Activated CD8-positive, alpha-beta memory T cell treated with anti-CD3 and anti-CD28 coated beads, Interleukin-2, amount 50 U/mL, for 1 hour (primary cell): Measurements from ENCODE around the gene MYT1.

ENCODE experiments used
- DNase-seq: peaks from one replicate; pipeline ENCODE4 v3.0.0-alpha.2; 2020; ENCODE audit errors: extremely low read depth

Gene MYT1

DNA sequence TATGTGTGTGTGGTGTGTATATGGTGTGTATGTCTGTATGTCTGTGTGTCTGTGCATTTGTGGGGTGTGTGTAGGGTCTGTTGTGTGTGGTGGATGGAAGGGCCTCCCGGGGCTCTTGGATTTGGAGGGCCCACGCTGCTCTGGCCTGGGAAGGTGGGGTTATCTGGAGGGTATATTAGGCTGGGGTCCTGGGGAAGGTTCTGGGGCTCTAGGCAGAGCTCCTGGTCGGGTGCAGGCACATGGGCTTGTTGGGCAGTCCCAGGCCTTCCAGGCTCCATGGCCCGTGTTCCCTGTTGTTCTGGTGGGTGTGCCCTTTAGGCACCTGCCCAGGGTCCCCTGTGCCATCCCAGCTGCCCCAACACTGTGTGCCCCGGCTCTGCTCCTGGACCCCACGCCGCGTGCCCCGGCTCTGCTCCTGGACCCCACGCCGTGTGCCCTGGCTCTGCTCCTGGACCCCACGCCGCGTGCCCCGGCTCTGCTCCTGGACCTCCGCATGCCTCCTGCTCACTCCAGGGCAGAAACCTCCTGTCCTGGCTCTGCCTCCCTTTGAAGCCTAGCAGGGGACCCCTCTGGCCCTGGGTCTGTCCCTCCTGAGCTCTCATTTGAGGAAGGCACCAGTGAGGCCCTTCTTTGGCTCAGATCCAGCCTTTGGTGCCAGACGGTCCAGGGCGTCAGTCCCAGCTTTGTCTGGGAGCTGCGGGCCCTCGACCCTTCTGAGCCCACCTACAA lies 10.2 kb upstream of the MYT1 start:
- no peak for DNase-seq

- no peak for DNase-seq
Observed at GRCh38 chr20:64154590-64155257, 9.5 kb upstream of the MYT1 start.

DNA sequence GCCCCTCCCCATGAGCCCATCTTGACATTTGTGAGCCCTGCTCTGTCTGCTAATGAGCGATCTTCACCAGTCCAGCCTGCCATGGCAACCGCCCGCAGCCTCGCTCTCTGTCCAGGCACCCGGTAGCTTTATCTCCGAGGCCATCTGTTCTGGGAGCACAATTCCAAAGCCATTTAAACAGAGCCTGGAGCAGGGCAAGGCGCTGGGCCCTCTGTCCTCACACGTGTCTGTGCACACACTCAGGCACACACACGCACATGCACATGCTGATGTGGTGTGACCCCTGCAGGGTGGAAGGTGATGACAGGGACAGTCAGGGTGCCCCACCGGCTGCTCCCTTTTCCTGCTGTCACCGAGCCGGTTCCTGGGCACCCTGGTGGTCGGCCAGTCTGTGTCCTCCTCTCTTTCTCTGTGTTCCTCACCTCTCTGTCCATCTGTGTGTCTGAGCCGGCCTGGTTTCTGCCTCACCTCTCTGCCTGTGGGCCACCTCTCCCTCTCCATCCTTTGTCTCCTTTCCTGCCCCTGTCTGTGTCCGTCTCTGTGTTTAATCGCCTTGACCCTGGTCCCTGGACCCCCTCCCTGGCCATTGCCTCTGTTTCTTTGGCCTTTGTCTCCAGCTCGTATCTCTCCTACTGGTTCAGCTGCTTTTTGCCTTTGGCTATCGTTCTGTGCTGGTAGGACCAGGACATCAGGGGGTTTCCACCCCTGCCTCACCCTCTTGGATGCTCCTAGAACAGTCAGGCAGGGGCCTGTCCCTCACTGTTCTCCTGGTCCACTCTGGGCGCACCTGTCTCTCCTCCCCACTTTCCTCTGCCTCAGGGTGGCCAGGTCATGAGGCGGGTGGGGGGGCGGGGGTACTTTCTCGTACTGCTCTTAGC lies 8.8 kb upstream of the MYT1 start:
- DNase-seq: no peak

DNA sequence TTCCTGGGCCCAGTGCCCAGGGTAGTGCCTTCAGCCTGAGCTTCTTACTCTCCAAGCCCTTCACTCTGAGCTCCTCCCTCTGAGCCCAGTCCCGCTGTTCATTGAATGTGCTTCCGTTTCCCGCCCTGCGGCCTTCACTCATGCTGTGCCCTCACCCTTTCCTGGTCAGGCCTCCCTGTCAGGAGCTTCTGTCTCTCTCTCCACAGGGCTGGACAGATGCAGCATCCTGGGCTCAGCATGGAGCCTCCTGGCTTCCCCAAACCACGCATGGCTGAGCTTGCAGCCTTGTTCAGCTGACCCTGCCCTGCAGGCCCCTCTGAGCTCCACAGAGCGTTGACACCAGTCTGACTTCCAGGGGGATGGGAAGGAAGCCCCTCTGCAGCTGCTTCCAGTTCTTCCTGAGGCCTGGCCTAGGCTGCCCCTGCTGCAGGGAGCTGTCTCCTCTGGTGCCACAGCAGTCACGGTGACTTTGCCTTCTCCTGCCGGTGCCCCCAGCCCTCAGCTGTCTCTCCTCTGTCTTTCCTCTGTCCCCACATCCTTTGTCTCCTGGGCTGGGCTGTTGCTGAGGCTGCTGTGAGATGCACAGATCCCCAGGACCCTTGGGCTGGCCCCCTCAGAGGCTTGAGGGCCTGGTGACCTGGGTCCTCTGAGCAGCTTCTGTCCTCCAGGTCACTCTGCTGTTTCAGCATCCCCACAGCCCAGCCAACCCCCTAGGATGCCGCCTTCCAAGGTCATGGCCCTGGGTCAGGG lies 7.9 kb upstream of the MYT1 start:
- no peak for DNase-seq

DNA sequence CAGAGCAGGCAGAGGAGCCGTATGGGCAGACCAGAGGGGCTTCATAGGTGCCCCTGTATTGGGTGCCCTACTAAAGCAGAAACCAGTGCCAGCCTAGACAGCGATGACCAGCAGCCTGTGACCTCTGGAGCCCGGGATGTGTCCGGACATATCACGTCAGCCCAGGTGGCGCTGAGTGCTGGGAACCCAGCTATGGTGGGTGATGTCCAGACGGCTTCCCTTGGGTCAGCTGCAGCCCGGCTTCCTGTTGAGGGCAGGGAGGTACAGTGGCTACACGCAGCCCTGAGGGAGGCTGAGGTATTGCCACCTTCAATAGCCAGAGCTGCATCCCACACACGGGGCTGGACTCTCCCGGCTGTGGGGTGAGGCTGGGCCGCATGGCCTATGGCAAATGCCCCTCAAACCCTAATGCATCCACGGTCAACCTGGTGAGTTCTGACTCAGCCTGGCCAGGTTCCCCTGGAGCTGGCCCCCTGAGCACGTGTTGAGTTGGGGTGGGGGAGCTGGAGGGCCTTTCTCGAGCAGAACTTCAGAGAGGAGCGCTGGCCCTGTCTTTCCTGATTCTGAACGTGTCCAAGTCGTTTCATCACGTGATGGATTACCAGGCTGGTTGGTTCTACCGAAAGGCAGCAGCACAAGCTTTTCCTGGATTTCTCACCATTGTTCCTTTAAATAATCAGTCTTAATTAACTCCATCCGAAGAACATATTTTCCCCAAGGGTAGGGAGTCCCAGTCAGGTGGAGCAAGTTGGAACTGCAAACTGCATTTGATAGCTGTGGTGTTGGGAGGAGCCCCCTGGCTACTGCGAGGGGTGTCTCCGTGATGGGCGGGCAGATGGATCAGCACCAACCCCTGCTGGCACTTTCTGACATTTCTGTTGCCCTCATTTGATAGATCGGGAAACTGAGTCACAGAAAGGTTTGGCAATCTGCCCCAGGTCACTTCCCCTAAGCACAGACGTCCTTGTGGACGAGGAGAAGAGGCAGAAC lies 7.1 kb upstream of the MYT1 start:
- DNase-seq: no peak

GRCh38 chr20:64157878-64158277 lies 6.4 kb upstream of the MYT1 start:
- DNase-seq: no peak

DNA sequence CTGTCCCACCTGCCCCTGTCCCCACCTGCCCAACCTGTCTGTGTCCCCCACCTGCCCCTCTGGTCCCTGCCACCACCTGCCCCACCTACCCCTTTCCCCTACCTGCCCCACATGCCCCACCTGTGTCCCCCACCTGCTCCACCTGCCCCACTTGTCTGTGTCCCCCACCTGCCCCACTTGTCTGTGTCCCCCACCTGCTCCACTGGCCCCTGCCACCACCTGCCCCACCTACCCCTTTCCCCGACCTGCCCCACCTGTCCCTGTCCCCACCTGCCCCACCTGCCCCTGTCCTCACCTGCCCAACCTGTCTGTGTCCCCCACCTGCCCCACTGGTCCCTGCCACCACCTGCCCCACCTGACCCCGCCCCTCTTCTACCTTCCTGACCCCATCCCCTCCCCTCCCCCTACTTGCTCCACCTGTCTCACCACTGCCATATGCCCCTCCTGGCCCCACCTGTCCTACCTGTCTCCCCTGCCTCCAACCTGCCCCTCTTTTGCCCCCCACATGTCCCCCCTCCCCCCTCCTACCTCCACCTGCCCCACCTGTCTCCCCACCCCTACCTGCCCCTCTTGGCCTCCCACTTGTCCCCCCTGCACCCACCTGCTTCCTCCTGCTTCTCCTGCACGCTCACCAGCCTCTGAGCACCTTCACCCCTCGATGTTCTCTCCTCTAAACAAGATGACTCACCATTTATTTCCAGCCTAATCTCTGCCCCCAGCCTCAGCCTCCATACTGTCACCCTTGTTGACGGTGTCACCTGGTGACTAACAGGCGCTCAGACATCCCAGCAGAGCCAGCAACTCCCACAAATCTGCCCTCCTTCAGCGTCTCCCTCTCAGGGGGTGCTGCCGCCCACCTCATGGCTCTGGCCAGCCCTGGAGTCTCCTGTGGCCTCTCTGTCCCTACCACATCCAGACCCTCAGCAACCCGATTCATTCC lies 5.6 kb upstream of the MYT1 start:
- no peak for DNase-seq

- no peak for DNase-seq
Observed at GRCh38 chr20:64159286-64159680, 5.0 kb upstream of the MYT1 start.

DNA sequence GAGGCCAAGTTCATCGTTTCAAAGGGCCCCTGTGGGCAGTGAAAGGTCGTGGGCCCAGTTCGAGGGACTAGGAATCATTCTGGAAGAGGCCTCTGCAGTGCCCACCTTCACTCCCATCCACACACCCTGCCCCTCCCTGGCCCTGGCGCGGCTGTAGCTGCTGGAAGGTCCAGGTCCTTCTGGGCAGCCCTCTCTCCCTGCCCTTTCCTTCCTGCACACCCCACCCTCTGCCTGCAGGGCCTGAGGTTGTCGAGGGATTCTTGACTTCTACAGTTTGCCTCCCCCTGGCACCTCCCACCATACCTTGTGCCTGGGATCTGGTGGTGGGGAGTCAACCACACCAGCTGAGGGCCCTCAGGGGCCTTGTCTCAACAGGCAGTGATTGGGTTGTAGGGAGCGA lies 4.5 kb upstream of the MYT1 start:
- no peak for DNase-seq

DNA sequence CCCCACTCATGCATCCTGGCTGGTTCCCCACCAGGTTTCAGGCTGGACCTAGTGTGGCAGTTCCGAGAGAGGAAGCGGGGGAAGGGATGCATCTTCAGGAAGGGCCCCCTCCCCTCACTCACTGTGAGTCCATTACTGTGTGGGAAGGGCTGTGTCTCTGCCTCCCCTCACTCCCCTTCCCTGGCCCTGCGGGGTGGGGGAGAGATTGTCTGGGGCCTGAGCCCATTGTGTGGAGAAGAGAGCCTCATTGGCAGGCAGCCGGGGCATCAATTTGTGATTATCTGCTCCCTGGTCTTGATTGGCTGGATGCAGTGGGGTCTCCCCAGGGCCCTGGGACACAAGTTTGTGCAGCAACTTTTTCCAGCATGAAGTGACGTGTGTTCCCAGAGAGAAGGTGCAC lies 4.1 kb upstream of the MYT1 start:
- no peak for DNase-seq

- no peak for DNase-seq
Observed at GRCh38 chr20:64160526-64161355, 3.5 kb upstream of the MYT1 start.

DNA sequence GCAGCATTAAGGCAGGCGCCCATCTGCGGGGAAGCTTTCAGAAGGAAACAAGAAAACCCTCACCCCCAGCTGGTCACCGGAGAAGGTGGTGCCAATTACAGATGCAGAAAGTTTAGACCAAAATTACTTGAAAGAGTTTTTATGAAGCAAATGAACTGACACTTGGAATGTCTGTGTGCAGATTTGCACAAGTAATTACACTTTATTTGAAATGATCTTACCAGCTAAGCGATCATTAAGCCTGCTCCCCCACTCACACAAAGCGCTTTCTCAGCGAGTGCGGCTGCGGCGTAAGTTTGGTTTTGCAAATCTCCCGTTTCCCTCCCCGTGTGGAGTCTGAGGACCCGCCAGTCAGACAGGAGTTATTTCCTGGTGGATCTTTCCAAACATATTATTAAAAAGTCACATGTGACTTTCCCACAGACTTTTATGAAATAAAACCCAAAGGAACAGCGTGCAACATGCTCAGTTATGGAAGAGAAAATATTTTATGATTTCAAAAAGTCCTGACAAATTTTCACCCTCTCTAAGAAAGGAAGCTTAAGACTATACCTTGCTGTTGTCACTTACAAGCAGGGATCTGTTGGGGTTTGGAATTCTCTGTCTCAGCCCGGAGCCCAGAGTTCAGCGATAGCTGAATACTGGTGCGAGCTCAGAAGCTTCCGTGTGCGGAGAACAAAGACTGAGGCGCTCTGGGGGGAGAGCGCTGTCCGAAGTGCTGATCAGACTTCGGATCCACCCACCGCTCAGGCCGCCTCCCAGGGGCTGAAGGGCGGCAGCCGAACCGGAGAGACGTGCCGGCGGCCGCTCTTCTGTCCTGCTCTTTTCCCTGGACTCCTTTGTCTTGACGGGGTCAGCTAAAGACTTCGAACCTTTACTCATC lies 2.7 kb upstream of the MYT1 start:
- DNase-seq: no peak

GRCh38 chr20:64162239-64162910 lies 1.9 kb upstream of the MYT1 start:
- no peak for DNase-seq

GRCh38 chr20:64163776-64164122 lies 503 bp upstream of the MYT1 start:
- no peak for DNase-seq

DNA sequence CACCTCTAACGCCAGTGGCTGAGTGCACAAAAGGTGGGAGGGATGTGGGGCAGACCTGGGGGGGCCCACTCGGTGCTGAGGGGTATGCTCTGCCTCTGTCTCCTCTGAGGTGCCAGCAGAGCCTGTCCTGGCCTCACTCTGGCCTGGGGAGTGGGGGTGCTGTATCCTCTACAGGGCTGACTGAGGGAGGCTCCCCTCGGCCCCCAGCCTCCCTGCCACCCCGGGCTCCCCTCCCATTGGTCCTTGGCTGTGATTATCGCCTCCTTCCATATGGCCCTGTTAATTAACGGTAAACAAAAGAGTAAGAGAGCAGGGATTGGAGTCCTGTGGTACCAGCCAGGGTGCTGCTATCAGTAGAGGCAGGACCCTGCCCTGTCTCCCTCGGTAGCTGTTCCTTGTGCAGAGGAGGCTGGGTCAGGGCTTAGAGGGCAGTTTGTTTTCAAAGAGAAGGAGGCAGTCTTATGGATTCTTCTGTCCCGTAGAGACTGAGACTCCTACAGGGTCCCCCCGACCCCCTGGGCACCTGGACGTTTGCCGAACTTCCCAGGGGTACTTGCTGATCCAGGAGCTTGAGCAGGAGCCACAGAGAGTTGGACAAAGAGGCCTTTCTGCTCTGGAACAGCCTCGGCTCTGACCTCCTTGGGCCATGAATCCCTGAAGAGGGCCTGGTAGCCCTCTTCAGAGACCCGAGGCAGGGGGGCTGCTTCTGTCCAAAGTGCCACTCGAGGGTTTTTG lies 1.8 kb downstream of the MYT1 start:
- DNase-seq: no peak
